ENCODE results near the gene ARL8B. TPM values are rescaled to one million over a fixed set of nuclear protein-coding genes. Genes with fewer than 3 reads are reported as not detected.

Gene ARL8B
- total RNA-seq, 3 donors from 2014 or later: 66.7 to 89.4 (median 72.1) TPM

DNA sequence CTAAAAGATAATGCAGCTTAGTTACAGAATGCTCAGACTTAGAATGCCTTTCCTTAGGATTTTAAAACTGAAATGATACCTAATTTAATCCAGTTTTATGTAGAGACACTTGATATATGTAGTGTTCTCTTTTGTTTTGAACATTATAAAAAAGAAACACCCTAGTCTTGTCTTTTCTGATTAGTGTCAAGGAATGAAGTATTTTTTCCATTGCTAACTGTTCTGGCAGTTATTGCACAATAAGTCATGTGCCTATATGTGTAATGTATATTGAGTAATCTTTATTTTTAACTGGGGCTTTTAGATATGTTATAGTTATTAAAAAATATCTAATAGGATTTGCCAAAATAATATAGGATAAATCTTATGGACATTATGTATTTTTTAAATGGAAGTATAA is 4.5 kb downstream of the ARL8B start:
- H3K36me3 Mint-ChIP-seq (ENCODE audit: insufficient read depth): peaks cover 5% of the 10 kb centered on the region
- DNase-seq (no peak), ATAC-seq (no peak)
- no peaks in the 10 kb centered on the region for H3K9me3 Mint-ChIP-seq
- H3K4me1 Mint-ChIP-seq (ENCODE audit: low read depth): peaks cover 55% of the 10 kb centered on the region
- H3K27me3 Mint-ChIP-seq (ENCODE audit: low read depth): no peaks in the 10 kb centered on the region
- no peak overlapping the region for H3K4me3 Mint-ChIP-seq

DNA sequence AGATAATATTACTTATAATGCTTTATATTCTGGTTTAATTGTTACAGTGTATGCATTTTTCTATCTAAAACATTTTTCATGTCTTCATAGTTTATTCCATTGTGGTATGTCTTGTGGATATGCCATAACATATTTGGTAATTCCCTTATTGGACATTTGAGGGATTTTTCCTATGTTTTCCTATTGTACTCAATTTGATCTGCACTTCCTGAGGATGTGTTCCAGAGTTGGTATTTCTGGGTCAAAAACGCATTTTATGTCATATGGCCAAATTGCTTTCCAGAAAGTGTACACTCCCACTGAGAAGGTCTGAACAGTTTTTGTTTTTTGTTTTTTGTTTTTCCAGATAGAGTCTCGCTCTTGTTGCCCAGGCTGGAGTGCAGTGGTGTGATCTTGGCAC is 6.8 kb downstream of the ARL8B start:
- Mint-ChIP-seq H3K36me3 (ENCODE audit: insufficient read depth) (peaks cover 5% of the 10 kb centered on the region), H3K27me3 (ENCODE audit: low read depth) (no peaks in the 10 kb centered on the region), H3K4me3 (no peak overlapping the region), H3K4me1 (ENCODE audit: low read depth) (peaks cover 57% of the 10 kb centered on the region), H3K9me3 (no peaks in the 10 kb centered on the region)
- DNase-seq (no peak), ATAC-seq (no peak)

DNA sequence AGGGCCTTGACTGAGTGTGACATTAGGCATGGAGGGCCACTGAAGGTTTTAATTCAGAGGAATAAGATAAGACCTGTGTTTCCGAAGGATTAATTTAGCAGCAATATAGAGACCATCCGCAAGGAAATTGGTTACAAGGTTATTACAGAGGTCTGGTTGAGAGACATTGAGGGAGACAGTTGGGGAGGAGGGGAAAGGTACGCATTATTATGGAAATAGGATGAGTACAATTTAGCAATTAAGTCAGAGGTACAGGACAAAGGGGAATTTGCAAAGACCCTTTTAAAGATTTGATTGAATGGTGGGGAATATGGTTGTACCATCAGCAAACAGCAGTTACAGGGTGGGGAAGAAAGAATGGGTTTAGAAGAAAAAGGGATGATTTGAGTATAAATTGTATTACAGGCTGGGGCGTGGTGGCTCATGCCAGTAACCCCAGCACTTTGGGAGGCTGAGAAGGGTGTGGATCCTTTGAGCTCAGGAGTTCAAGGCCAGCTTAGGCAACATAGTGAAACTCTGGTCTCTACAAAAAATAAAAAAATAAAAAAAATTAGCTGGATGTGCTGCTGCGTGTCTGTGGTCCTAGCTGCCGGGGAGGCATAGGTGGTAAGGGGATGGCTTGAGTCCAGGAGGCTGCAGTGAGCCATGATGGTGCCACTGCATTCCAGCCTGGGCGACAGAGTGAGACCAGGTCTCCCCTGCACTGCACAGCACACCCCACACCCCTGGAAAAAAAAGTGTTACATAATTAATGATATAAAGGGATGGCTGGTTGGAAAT is 11.3 kb downstream of the ARL8B start:
- DNase-seq (no peak), ATAC-seq (no peak)
- no peaks in the 10 kb centered on the region for H3K27me3 Mint-ChIP-seq (ENCODE audit: low read depth)
- H3K4me3 Mint-ChIP-seq: no peak overlapping the region
- no peaks in the 10 kb centered on the region for H3K9me3 Mint-ChIP-seq
- H3K4me1 Mint-ChIP-seq (ENCODE audit: low read depth): peaks cover 48% of the 10 kb centered on the region
- H3K36me3 Mint-ChIP-seq (ENCODE audit: insufficient read depth): peaks cover 4% of the 10 kb centered on the region

DNA sequence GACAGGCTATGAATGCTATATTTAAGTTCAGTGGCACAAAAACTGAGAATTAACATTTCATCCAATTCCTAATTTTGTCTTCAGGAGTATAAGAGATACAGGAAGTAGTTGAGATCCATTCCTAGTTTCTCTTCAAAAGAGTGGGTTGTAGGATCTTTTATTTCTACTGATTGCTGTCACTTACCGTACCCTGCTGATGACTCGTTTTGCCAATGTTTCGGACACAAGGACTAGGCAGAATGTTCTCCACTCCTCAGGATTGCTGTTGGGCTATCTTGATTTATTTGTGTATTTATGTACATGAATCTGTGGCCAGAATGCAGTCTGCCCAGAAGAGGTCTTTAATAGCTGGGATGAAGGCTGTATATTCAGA is 11.9 kb downstream of the ARL8B start:
- Mint-ChIP-seq H3K27me3 (ENCODE audit: low read depth) (no peaks in the 10 kb centered on the region), H3K9me3 (no peaks in the 10 kb centered on the region), H3K36me3 (ENCODE audit: insufficient read depth) (peaks cover 4% of the 10 kb centered on the region), H3K4me1 (ENCODE audit: low read depth) (peaks cover 49% of the 10 kb centered on the region), H3K4me3 (no peak overlapping the region)
- ATAC-seq (no peak), DNase-seq (no peak)

DNA sequence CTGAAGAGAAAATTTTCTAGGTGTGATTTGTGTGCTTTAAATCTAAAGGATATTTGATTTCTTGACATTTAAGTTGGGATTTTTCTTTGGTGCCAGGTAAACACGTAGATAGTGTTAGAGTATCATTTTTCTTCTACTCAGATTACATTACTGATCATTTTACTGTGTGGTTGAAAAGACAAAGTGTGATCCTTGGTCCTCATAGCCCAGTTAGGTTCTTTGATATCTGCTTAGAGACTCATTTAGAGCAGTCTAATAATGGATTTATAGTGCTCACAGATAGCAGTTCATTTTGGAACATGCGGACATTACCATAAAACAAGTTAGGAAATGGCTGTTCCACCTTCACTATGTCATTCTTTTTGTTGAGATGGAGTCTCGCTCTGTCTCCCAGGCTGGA is 12.4 kb downstream of the ARL8B start:
- DNase-seq (no peak), ATAC-seq (no peak)
- H3K27me3 Mint-ChIP-seq (ENCODE audit: low read depth): no peaks in the 10 kb centered on the region
- H3K36me3 Mint-ChIP-seq (ENCODE audit: insufficient read depth): peaks cover 4% of the 10 kb centered on the region
- H3K9me3 Mint-ChIP-seq: no peaks in the 10 kb centered on the region
- H3K4me3 Mint-ChIP-seq: no peak overlapping the region
- H3K4me1 Mint-ChIP-seq (ENCODE audit: low read depth): peaks cover 52% of the 10 kb centered on the region

DNA sequence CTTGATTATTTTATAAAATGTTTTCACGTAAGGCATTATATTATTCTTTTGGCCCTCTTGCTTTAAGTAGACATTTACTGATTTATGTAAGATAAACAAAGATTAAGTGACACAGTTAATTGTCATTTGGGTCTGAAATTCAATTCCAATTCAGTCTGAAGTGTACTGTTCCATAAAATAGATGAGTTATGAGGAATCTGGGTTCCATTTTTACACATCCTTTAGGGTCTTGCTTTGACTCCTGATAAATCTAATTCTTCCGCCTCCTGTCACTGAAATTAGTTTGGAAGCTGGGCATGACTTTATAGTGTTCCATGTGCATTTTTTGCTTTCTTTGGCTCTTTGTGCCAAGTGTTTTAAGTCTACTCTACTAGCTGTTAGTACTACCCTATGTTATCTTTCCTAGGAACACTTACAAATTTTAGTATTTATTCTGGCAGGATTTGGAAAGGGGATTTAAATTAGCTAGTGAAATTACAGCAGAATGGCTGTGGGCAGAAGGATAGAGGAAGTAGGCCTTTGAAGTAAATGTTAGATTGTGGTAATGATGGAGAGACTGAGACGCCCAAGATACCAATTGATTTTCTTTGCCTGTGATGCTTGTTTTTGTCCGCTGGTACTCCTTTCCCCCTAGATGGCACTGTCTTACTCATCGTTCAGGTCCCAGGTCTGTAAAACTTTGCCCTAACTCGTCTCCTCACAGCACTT is 14.3 kb downstream of the ARL8B start:
- H3K4me3 Mint-ChIP-seq: no peak overlapping the region
- peak; percentile 75 to 77 for ATAC-seq
- H3K9me3 Mint-ChIP-seq: no peaks in the 10 kb centered on the region
- peaks cover 2% of the 10 kb centered on the region for H3K36me3 Mint-ChIP-seq (ENCODE audit: insufficient read depth)
- no peaks in the 10 kb centered on the region for H3K27me3 Mint-ChIP-seq (ENCODE audit: low read depth)
- DNase-seq: no peak
- peaks cover 68% of the 10 kb centered on the region for H3K4me1 Mint-ChIP-seq (ENCODE audit: low read depth)

DNA sequence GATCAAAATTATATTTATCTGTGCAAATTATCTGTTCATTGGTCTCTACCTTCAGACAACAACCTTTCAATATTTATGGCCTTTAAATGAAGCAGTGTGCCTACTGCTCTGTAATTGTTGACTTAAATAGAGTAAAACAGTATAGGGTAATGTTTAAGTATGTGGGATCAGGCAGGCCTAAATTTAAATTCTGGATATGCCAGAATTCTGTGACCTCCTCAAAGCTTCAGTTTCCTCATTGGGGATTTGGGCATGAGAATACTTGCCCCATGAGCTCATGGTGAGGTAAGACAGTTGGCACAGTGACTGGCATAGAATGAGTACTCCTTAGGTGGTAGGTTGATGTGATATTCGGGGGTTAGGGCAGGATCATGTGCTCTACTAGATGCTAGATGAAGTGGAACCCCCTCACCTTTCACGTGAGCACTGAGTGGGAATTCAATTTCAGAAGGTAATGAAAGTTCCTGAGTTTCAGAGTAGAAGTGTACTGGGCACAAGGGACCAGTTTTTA is 14.9 kb downstream of the ARL8B start:
- H3K4me1 Mint-ChIP-seq (ENCODE audit: low read depth): peaks cover 71% of the 10 kb centered on the region
- ATAC-seq: peak; percentile 20 to 46
- no peak for DNase-seq
- H3K27me3 Mint-ChIP-seq (ENCODE audit: low read depth): no peaks in the 10 kb centered on the region
- H3K4me3 Mint-ChIP-seq: no peak overlapping the region
- H3K36me3 Mint-ChIP-seq (ENCODE audit: insufficient read depth): peaks cover 2% of the 10 kb centered on the region
- H3K9me3 Mint-ChIP-seq: no peaks in the 10 kb centered on the region

DNA sequence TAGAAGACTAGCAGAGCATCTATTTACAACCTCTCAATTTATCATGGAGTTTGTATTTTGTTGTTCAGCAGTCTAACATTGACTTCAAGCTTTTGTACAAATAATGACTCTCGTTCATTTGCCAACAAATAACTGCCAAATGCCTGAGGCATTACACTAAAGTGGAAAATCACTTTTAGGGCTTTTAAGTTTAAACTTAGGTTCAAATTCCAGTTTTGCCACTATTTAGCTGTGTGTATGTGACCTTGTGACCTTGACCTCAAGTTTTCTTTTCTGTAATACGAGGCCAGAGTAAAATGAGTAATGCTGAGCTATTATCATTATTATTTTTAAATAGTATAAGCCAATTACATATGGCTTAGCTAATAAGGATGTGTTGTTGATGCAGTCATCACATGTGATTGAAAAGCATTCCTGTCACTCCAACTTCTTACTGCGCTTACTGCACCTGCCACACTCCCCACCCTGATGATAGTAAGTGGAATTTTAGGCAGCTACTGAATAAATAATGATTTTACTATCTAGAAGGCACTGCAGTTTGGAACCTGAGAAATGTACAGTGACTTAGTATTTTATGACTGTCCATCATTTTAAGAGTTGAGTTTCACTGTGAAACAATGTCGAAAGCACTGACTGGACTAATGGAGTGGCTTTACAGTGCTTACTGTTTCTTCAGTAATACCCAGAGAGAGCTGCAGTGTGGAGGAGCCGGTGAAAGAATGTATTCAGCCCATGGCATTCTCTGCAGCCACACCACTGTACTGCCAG is 16.3 kb downstream of the ARL8B start:
- peaks cover 69% of the 10 kb centered on the region for H3K4me1 Mint-ChIP-seq (ENCODE audit: low read depth)
- DNase-seq: no peak

DNA sequence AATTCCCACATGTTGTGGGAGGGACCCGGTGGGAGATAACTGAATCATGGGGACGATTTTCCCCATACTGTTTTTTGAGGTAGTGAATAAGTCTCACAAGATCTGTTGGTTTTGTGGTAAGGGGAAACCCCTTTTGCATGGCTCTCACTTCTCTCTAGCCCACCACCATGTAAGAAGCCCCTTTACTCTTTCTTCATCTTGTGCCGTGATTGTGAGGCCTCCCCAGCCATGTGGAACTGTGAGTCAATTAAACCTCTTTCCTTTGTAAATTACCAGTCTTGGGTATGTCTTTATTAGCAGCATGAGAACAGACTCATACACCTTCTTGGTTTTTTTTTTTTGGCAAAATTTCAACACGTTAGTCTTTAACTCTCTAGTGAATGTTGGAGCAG is 18.1 kb downstream of the ARL8B start:
- Mint-ChIP-seq H3K27me3 (ENCODE audit: low read depth) (no peaks in the 10 kb centered on the region), H3K36me3 (ENCODE audit: insufficient read depth) (peaks cover 13% of the 10 kb centered on the region), H3K4me3 (no peak overlapping the region), H3K9me3 (no peaks in the 10 kb centered on the region), H3K4me1 (ENCODE audit: low read depth) (peaks cover 73% of the 10 kb centered on the region)
- peak; percentile 27 to 63 for ATAC-seq
- no peak for DNase-seq

More for the DNA sequence above, 16.3 kb downstream of the ARL8B start:
- H3K27me3 Mint-ChIP-seq (ENCODE audit: low read depth): no peaks in the 10 kb centered on the region
- peaks cover 6% of the 10 kb centered on the region for H3K36me3 Mint-ChIP-seq (ENCODE audit: insufficient read depth)
- H3K4me3 Mint-ChIP-seq: no peak overlapping the region
- H3K9me3 Mint-ChIP-seq: no peaks in the 10 kb centered on the region
- ATAC-seq: no peak

DNA sequence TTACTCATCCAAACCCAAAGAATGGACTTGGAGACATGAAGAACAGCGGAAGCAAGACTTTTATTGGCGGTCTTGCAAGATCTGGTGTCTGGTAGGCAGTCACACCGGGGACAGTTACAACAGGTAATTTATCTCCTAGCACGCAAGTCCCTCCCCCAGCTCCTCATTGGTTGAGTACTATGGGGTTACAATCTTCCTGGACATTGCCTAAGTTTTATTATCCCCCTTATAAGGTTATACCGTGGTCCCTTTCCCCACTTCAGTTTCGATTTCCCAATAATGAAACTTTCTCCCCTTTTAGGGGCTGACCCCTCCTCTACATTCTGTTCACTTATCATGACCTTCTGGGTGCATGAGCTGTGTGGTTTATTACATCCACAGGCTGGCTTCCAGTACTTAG is 18.7 kb downstream of the ARL8B start:
- ATAC-seq: no peak
- no peak for DNase-seq
- Mint-ChIP-seq H3K27me3 (ENCODE audit: low read depth) (no peaks in the 10 kb centered on the region), H3K4me3 (no peak overlapping the region), H3K4me1 (ENCODE audit: low read depth) (peaks cover 75% of the 10 kb centered on the region), H3K36me3 (ENCODE audit: insufficient read depth) (peaks cover 19% of the 10 kb centered on the region), H3K9me3 (peaks cover 3% of the 10 kb centered on the region)

DNA sequence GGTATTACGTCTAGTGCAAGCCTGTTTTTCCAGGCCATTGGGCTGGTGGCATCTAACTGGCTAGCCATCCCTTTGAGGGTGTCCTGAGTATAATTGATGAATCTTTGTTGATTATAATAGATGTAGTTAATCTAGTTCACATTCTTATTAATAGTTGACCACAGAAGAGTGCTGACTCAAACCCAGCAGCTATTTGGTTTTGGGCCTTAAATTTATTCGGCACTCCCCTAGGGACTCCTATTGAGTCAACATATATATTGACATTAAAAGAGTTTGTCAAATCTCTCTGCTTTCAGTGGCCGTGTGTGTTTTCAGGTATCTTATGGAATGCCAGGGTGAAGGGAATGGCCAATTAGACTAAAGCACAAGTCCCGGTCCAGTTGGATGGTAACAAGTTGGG is 19.7 kb downstream of the ARL8B start:
- peaks cover 5% of the 10 kb centered on the region for H3K9me3 Mint-ChIP-seq
- DNase-seq (no peak), ATAC-seq (no peak)
- H3K36me3 Mint-ChIP-seq (ENCODE audit: insufficient read depth): peaks cover 27% of the 10 kb centered on the region
- no peak overlapping the region for H3K4me3 Mint-ChIP-seq
- no peaks in the 10 kb centered on the region for H3K27me3 Mint-ChIP-seq (ENCODE audit: low read depth)
- peaks cover 69% of the 10 kb centered on the region for H3K4me1 Mint-ChIP-seq (ENCODE audit: low read depth)

DNA sequence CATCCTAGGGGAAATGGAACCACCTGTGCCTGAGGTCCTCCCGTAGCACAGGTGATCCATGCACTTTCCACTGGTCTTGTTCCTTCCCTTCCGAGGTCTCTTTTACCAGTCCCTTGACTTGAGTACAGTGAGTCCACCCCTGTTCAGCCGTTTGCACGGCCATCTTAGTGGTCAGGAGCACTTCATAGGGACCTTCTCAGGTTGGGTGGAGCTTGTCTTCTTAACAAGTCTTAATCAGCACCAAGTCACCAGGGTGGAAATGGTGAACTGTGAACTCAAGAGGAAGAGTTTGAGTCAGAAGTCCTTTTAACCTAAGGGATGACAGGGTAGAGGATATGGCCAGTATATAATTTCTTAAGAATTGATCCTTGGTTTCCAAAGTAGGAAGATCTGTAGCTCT is 21.4 kb downstream of the ARL8B start:
- DNase-seq: no peak
- Mint-ChIP-seq H3K4me1 (ENCODE audit: low read depth) (peaks cover 68% of the 10 kb centered on the region), H3K27me3 (ENCODE audit: low read depth) (no peaks in the 10 kb centered on the region), H3K9me3 (peaks cover 13% of the 10 kb centered on the region), H3K36me3 (ENCODE audit: insufficient read depth) (peaks cover 41% of the 10 kb centered on the region), H3K4me3 (no peak overlapping the region)
- no peak for ATAC-seq

DNA sequence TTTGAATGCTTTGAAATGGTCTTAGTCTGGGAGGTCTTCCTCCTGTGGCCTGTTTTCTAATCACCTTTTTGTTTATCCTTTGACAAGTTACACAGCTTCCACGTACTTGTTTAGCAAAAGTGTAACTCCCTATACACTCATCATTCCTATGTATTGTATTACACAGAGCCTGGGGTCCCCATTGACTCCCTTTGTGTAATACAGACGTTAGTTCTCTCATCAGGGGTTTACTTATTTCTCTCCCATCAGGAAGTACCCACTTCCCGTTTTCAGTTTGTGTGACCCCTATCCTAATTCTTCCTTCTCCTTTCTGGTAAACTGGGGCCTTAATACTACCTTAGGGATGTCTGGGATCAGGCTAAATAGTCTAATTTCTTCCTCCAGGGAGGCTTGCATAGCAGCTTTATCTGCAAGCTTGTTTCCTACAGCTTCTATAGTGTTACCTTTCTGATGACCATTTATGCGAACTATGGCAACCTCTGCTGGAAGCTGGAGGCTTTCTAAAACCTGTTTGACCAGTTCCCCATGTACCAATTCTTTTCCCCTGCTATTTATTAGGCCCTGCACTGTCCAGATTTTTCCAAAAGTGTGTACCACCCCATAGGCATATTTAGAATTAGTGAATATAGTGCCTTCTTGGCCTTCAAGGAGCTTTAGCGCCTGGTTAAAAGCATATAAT is 22.4 kb downstream of the ARL8B start:
- ATAC-seq (no peak), DNase-seq (no peak)
- peaks cover 70% of the 10 kb centered on the region for H3K4me1 Mint-ChIP-seq (ENCODE audit: low read depth)
- no peaks in the 10 kb centered on the region for H3K27me3 Mint-ChIP-seq (ENCODE audit: low read depth)
- peaks cover 13% of the 10 kb centered on the region for H3K9me3 Mint-ChIP-seq
- H3K4me3 Mint-ChIP-seq: no peak overlapping the region
- H3K36me3 Mint-ChIP-seq (ENCODE audit: insufficient read depth): peaks cover 46% of the 10 kb centered on the region

DNA sequence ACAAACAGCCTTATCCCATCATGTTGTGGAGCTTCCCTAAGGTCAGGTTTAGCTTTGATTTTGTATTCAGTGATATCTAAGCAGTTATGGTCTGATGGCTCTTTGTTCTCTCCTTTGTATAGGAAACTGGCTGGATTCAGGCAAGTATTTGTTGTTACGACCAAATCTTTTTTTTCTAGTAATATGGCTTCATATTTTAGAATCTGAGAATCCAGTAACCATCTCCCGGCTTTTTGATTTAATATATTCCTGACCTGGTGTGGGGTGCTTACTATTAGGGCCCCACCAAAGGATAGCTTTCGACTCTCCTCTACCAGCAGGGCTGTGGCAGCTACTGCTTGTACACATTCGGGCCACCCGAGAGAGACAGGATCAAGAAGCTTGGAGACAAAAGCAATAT is 23.0 kb downstream of the ARL8B start:
- no peaks in the 10 kb centered on the region for H3K27me3 Mint-ChIP-seq (ENCODE audit: low read depth)
- no peak overlapping the region for H3K4me3 Mint-ChIP-seq
- H3K9me3 Mint-ChIP-seq: peaks cover 13% of the 10 kb centered on the region
- peaks cover 69% of the 10 kb centered on the region for H3K4me1 Mint-ChIP-seq (ENCODE audit: low read depth)
- DNase-seq (no peak), ATAC-seq (no peak)
- H3K36me3 Mint-ChIP-seq (ENCODE audit: insufficient read depth): peaks cover 51% of the 10 kb centered on the region

Measured in activated T-cell treated with anti-CD3 and anti-CD28 coated beads, Interleukin-2, amount 50 U/mL, for 4 hours (primary cell).